ENCODE data around the gene ZCCHC14. TPM values are rescaled to one million over a fixed set of nuclear protein-coding genes. Genes with fewer than 3 reads are reported as not detected.
A peak's percentile ranks its signal among the peaks of the same experiment; 100 is the strongest.
"Not testable (repeated sequence)": the region's sequence is repeated elsewhere in the genome, so short reads cannot be mapped to it uniquely, and the experiment has no call there.

The ZCCHC14 gene
- total RNA-seq, 4 donors from 2014 or later = 8.3 to 19.6 (median 14.7) TPM

DNA sequence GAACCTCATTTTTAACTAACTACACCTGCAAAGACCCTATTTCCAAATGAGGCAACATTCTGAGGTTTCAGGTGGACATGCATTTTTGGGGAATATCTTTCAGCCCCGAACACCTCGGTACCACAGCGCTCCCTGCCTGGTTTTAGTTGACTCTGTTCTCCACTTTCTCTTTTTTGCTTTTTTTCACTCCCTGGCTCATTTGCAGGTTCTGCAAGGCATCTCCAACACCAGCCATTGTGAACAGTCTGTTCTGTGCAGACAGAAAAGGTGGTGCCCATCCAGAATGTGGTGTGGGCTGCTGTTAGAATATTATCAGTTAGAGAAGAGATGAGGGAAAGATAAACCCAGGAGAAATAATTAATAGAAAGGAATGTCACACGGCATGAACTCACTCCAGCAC, 32.5 kb upstream of the ZCCHC14 start:
- TF ChIP-seq, protein P1, sequence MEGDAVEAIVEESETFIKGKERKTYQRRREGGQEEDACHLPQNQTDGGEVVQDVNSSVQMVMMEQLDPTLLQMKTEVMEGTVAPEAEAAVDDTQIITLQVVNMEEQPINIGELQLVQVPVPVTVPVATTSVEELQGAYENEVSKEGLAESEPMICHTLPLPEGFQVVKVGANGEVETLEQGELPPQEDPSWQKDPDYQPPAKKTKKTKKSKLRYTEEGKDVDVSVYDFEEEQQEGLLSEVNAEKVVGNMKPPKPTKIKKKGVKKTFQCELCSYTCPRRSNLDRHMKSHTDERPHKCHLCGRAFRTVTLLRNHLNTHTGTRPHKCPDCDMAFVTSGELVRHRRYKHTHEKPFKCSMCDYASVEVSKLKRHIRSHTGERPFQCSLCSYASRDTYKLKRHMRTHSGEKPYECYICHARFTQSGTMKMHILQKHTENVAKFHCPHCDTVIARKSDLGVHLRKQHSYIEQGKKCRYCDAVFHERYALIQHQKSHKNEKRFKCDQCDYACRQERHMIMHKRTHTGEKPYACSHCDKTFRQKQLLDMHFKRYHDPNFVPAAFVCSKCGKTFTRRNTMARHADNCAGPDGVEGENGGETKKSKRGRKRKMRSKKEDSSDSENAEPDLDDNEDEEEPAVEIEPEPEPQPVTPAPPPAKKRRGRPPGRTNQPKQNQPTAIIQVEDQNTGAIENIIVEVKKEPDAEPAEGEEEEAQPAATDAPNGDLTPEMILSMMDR (IDR thresholded peaks at IDR 0.05) = no peak
- TF ChIP-seq POLR2A (IDR thresholded peaks at IDR 0.05) = no peak
- intact Hi-C loops (cut with DNase I) = no loop called here
- WGBS, 2 donors = 76 to 85% methylated on average over 4 of the region's 4 CpGs
- no peaks in the 10 kb centered on the region for H3K36me3 ChIP-seq
- peaks cover 0 to 14% (median 8%) of the 10 kb centered on the region in 3 donors for H3K9me3 ChIP-seq
- H3K4me3 ChIP-seq = no peak overlapping the region
- DNase-seq = no peak
- no peaks in the 10 kb centered on the region for H3K4me1 ChIP-seq
- H3K27me3 ChIP-seq = peaks cover 0 to 5% (median 0%) of the 10 kb centered on the region in 4 donors
- no peak overlapping the region for H3K27ac ChIP-seq

DNA sequence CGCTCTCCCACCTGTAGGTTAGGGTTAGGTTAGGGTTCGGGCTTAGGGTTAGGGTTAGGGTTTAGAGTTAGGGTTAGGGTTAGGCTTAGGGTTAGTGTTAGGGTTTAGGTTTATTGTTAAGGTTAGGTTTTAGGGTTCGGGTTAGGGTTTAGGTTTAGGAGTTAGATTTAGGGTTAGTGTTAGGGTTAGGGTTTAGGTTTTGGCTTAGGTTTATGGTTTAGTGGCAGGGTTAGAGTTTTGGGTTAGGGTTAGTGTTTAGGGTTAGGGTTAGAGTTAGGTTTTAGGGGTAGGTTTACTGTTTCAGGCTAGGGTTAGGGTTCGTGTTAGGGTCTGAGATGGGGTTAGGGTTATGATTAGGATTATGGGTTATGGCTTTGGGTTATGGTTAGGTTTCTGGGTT, 31.6 kb upstream of the ZCCHC14 start:
- H3K36me3 ChIP-seq = no peaks in the 10 kb centered on the region
- H3K27ac ChIP-seq = no peak overlapping the region
- H3K27me3 ChIP-seq = peaks cover 0 to 5% (median 0%) of the 10 kb centered on the region in 4 donors
- TF ChIP-seq, protein P1 (IDR thresholded peaks at IDR 0.05) = no peak
- no peak for TF ChIP-seq POLR2A (IDR thresholded peaks at IDR 0.05)
- intact Hi-C loops (cut with DNase I) = no loop called here
- peaks cover 0 to 6% (median under 1%) of the 10 kb centered on the region in 3 donors for H3K9me3 ChIP-seq
- no peak for DNase-seq
- 54 to 76% methylated on average over 3 to 4 of the region's 4 CpGs for WGBS, 2 donors
- peaks cover 0 to 2% (median under 1%) of the 10 kb centered on the region in 3 donors for H3K4me1 ChIP-seq
- no peak overlapping the region for H3K4me3 ChIP-seq

DNA sequence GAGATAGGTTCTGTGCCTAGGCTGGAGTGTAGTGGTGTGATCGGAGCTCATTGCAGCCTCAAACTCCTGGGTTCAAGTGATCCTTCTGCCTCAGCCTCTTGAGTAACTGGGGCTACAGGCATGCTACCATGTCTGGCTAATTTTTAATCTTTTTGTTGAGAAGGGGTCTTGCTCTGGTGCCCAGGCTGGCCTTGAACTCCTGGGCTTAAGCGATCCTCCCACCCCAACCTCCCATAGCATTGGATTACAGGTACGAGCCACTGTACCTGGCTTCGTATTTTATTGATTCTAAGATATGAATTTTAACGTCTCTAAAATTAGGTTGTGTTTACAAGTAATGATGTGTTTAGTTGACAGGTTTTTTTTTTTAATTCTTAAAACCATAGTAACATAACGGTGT, 30.8 kb upstream of the ZCCHC14 start:
- H3K27ac ChIP-seq; intact Hi-C loops (cut with DNase I); H3K9me3 ChIP-seq; H3K27me3 ChIP-seq; H3K36me3 ChIP-seq; DNase-seq; H3K4me3 ChIP-seq: not testable (repeated sequence)
- 80 to 88% methylated on average over 6 of the region's 6 CpGs for WGBS, 2 donors
- peaks cover 0 to 10% (median 8%) of the 10 kb centered on the region in 3 donors for H3K4me1 ChIP-seq

DNA sequence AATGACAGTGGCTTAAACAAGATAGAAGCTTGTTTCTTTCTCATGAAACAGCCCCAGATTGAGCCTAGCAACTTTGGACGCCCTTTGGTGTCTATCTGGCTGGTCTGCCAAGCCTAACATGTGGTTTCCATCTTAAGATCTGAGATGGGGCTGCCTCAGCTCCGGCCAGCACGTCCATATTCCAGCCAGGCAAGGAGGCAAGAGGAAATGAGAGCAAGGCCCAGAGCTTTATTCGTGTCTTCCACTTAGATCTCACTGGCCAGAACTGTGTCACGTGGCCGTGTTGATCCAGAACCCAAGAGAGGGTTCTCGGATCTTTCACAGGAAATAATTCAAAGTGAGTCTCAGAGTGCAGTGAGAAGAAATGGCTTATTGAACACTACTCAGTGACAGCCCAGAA, 28.9 kb upstream of the ZCCHC14 start:
- H3K9me3 ChIP-seq; H3K36me3 ChIP-seq; H3K27me3 ChIP-seq; DNase-seq; H3K4me3 ChIP-seq; intact Hi-C loops (cut with DNase I): not testable (repeated sequence)
- WGBS, 2 donors = 59 to 91% methylated on average over 5 of the region's 7 CpGs
- Histone ChIP-seq H3K4me1 (peaks cover 14 to 28% (median 21%) of the 10 kb centered on the region in 3 donors), H3K27ac (peak overlapping the region in 2 of 4 donors; percentile 21 to 52)

DNA sequence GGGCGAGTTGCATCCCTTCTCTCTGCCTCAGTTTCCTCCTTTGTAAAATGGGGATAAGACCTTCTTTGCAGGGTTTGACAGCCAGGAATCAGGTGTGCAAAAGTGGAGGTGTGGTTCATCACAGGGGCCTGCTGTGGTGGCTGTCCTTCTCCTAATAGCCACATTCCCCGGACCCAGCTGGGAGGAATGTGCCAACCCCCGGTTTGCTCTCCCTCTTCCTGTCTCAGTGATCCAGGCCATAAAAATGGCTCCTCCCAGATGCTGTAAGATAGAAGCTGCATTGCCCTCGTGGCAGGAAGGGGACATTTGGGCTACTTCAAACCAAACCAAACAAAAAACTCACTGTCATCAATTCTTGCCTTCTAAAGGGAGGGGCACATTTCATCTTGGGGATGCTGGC, 26.3 kb upstream of the ZCCHC14 start:
- H3K4me3 ChIP-seq; H3K9me3 ChIP-seq; intact Hi-C loops (cut with DNase I); DNase-seq; H3K36me3 ChIP-seq; H3K27me3 ChIP-seq: not testable (repeated sequence)
- WGBS, 2 donors = 35 to 44% methylated on average over 4 of the region's 4 CpGs
- Histone ChIP-seq H3K4me1 (peaks cover 14 to 44% (median 21%) of the 10 kb centered on the region in 3 donors), H3K27ac (peak overlapping the region; percentile 80 to 92 (median 88))

DNA sequence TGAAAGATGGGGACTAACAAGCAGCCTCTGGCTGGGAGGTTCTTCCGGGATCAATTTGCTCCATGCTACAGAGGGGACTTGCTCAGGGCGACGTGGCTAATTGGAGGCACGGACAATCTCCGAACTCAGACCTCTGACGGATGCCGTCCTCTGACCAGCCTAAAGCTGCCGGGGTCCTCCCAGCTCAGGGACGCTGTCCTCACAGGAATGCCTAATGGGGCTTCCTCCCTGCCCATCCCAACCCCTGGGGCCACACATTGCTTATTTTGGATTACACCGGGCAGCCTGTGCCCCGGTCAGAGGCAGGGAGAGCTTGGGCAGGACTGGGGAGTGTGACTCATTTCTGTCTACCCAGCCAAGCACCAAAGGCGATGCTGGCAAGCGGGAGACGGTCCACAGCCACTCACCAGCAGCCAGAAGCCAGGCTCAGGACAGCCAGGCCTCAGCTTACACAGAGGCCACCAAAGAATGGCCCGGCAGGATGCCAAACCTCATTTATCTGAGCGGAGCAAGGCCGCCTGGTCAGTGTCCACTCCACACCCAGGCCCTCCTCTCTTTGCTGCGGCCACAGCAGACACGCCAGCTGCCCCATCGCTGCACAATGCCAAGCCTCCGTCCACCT, 25.7 kb upstream of the ZCCHC14 start:
- intact Hi-C loops (cut with DNase I); H3K36me3 ChIP-seq; DNase-seq; H3K27me3 ChIP-seq; H3K9me3 ChIP-seq: not testable (repeated sequence)
- Histone ChIP-seq H3K27ac (peak overlapping the region; percentile 80 to 92 (median 88)), H3K4me3 (peak overlapping the region; percentile 14 to 56 (median 38)), H3K4me1 (peaks cover 14 to 45% (median 21%) of the 10 kb centered on the region in 3 donors)
- 42 to 52% methylated on average over 9 to 10 of the region's 21 CpGs for WGBS, 2 donors

DNA sequence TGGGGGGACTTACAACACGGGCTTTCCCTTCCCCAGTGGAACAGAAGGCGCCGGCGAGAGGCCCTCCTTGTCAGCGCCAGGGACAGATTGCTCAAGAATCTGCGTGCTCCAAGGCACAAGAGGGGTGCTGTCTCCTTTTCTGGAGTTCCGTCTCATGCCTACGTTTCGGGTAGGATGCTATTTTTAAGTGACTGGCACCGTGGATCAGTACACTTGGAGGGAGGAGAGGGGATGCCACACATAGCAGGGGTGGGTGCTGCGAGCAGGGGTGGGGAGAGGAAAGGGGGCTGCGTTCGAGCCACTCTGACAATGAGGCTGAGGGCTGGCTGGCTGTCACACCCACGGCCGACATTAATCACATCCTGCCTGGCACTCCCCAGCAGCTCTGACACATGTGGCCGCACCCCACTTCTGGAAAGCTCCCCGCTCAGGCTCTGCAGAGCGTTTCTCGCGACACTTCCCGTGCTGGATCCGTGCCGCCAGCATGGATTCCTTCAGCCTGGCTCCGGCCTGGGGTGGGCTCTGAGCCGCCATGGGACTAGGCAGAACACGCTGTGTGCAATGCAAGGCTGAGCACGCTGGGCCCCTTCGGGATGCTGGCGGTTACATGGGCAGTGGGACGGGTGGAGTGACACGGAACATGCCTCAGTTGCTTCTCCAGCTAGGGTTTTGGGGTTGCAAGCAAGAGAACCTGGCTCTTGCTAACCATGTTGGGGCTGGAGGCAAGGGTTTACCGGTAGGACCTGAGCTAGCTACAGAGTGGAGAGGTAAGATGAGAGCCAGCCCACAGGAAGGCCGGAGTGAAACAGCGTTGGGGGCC, 25.0 kb upstream of the ZCCHC14 start:
- Histone ChIP-seq H3K27ac (peak overlapping the region; percentile 80 to 92 (median 88)), H3K4me3 (peak overlapping the region; percentile 14 to 56 (median 38)), H3K4me1 (peaks cover 14 to 45% (median 21%) of the 10 kb centered on the region in 3 donors)
- WGBS, 2 donors = 27 to 45% methylated on average over 8 to 11 of the region's 34 CpGs
- H3K9me3 ChIP-seq; H3K27me3 ChIP-seq; intact Hi-C loops (cut with DNase I); H3K36me3 ChIP-seq; DNase-seq: not testable (repeated sequence)
- peak in 1 of 4 donors; percentile 7 for TF ChIP-seq POLR2A (IDR thresholded peaks at IDR 0.05)

Measured in esophagus squamous epithelium (tissue), 5 donors.